Erythroblast (primary cell): ENCODE results near the gene PHF21A.
A peak's percentile ranks its signal among the peaks of the same experiment; 100 is the strongest.

Source experiments
- DNase-seq, 2 experiments: peaks; one replicate each; lab custom pipeline; 2025; lab: John Stamatoyannopoulos, UW
- GATA1 ChIP-seq: IDR thresholded peaks from 2 replicates; pipeline ENCODE4 v1.6.1; 2011; ENCODE audit warnings: low read depth, mild to moderate bottlenecking, control low read depth, low read length, moderate library complexity
- POLR2A ChIP-seq: IDR thresholded peaks from 2 replicates; pipeline ENCODE4 v1.6.1; 2011; ENCODE audit warnings: mild to moderate bottlenecking, low read length

PHF21A gene

DNA sequence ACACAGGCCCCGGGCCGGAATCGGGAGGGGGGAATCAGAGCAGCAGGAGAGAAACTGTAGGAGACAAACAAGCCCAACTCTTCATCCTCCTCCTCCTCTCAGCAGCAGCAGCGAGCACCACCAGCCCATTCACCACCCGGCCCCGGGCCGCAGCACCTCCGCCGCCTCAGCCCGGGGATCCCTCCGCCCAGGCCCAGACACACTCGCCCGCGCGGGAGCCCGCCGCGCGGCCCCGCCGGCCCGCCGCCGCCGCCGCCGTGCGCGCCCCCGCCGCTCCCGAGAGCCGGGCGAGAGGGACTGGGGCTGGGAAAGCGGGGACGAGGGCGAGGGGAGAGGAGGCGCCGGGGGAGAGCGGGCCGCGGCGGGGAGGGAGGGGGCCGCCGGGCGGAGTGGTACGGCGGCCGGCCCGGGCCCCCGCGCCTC is at the start of gene PHF21A:
PHF21A (minus strand) TSS at position 154 of the 423 bp plus-strand sequence. CDS start 37,235 bp downstream, outside the sequence.
- DNase-seq = peak; percentile 97
- TF ChIP-seq GATA1 (no peak), POLR2A (peak; percentile 17)

DNA sequence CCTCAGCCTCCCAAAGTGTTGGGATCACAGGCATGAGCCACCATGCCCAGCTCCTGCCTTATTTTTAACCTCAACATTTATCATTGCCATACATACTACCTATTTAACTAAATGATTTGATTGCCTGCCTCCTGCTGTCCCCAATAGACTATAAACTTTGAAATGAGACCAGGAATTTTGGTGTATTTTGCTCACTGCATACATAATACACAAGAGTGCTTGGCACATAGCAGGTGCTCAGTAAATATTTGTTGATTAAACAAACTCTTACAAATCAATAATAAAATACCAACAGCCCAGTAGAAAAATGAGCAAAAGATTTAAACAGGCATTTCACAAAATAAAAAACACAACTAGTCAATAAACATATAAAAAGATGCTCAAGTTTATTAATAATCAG is 49.5 kb upstream of the PHF21A start:
- no peak for DNase-seq
- TF ChIP-seq GATA1 (no peak), POLR2A (no peak)

DNA sequence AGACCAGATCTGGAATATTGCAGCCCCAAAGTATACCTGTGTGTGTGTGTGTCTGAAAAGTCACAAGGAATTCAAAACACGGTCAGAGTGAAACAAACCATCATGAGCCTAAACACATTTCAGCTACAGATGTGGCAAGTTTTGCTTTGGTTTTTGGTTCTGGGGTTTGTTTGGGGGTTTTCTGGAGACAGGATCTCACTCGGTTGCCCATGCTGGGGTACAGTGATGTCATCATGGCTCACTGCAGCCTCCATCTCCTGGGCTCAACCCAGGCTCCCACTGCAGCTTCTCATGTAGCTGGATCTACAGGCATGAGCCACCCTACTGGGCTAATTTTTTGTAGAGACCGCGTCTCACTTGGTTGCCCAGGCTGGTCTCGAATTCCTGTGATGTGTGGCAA is 41.4 kb upstream of the PHF21A start:
- DNase-seq = no peak
- no peak for TF ChIP-seq GATA1
- no peak for TF ChIP-seq POLR2A

DNA sequence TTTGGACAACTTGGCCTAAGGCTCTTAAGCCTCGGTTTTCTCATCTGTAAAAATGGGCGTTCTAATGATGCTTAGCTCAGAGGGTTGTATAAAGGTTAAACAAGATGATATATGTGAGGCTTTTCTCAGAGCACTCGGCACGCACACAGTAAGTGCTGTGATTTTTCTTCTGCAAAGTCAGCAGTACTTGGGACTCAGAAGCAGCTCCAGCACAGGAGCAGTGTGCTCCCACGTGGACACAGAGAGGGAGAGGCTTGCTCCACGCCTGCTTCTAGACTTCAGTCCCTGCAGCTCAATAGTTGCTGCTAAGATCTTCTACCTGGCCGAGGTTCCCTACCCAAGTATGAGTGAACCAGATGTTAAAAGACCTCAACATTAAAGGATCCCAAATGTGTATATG is 39.9 kb upstream of the PHF21A start:
- TF ChIP-seq GATA1 (no peak), POLR2A (no peak)
- DNase-seq = no peak

DNA sequence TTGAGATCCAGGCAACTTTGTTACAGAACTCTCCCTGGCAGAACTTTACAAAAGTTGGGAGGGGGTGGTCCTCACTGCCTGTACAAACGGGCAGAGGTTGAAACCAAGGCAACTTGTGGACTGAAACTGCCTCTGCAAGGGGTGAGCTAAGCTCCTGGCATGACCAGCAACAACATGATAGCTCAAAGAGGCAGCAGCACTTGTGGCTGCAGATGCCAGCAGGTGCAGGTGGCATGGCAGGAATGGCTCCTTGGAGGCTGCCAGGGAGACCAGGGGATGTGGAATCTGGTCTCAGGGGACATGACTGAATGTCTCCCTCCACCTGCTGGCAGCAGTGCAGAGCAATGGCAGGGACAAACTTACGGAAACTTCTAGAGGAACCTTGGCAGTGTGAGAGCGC is 38.8 kb upstream of the PHF21A start:
- DNase-seq = no peak
- TF ChIP-seq POLR2A = no peak
- TF ChIP-seq GATA1 = no peak

DNA sequence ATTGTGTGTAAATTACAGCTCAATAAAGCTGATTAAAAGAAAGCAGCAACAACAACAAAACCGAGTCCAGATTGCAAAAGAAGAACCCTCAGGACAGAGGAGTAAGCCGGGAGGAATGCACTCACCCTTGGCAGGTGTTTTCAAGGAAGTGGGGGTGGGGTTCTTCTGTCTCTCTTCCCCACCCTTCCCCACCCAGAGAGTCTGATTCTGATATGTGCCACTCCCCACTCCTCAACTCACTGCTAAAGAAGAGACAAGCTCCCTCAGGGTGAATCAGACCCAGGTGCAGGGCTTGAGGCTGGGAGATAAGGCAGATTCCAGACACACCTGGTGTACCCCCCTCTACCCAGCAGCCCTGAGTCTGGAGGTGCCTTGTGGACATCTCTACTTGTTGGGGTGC is 38.4 kb upstream of the PHF21A start:
- no peak for TF ChIP-seq GATA1
- TF ChIP-seq POLR2A = no peak
- no peak for DNase-seq

DNA sequence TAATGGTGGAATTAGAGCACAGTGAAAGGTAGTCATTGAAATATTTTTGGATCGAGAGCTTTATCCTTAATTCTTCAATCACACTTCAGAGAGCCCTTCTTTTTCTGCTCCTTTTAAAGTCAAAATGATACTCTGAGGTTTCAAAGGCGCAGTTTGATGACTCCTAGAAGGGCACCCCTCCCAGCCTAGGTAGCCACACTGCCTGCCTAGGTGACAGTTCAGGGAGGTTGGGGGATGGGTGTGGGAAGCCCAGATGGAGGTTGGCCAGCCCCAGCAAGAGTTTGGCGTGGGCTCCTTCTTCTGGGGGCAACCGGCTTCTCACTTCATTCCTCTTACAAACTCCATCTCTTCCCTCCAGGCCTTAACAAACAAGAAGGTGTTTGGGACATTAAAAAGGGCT is 28.6 kb upstream of the PHF21A start:
- TF ChIP-seq POLR2A (no peak), GATA1 (no peak)
- no peak for DNase-seq

DNA sequence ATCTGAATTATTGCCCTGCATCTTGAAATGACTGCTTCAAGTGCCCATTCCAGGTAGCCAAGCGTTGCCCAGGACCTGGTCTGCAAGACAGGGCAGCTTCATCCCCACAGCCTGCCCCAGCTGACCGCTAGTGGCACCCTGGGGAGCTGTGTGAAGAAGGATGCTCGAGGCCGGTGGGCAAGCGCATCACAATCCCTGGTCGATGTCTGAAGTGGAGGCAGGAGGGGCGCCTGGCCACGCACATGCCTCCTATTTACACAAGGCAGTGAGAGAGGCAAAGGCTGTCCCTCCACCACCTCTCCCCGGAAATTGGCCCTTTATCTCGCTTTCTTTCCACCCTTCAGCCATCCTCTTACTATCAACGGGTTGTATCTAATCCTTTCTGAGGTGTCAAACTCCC is 28.1 kb upstream of the PHF21A start:
- no peak for DNase-seq
- TF ChIP-seq POLR2A (no peak), GATA1 (no peak)

DNA sequence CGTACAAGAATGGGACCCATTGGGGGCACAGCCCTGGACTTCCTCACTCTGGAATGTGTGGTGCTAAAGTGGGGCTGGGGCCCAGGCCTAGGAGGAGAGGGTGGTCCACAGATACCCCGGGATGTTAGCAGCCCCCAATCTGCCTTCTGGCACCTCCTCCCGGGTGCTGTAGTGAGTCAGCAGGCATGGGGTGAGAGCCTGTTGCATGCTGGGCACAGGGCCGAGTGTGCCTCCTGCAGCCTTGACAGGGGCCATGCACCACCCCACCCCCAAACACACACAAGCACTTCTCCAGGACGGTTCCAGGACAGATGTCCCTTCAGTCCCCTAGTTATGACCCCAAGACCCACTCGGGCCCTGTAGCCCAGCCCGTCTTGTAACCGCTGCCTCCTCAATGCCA is 23.5 kb upstream of the PHF21A start:
- DNase-seq = no peak

DNA sequence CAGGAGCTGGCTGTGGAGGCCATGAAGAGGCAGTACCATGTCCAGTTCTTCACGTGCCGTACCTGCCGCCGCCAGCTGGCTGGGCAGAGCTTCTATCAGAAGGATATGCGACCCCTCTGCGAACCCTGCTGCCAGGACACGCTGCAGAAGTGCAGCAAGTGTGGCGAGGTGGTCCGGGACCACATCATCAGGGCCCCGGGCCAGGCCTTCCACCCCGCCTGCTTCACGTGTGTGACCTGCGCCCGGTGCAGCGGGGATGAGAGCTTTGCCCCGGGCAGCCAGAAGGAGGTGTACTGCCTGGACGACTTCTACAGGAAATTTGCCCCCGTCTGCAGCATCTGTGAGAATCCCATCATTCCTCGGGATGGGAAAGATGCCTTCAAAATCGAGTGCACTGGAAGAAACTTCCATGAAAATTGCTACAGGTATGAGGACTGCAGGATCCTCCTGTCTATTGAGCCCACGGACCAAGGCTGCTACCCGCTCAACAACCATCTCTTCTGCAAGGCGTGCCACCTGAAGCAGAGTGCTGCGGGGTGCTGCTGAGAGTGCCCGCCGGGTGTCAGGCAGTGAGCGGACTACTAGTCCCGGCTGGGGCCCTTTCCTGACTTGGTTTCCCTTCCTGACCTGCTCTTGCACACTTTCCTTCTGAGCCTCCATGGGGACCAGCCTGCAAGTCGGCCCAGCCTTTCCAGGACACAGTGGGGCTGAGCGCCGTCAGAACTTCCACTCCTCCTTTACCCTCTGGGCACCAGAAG is 22.0 kb upstream of the PHF21A start:
- TF ChIP-seq GATA1 = no peak
- TF ChIP-seq POLR2A = no peak

More for the DNA sequence above, 23.5 kb upstream of the PHF21A start:
- no peak for TF ChIP-seq POLR2A

DNA sequence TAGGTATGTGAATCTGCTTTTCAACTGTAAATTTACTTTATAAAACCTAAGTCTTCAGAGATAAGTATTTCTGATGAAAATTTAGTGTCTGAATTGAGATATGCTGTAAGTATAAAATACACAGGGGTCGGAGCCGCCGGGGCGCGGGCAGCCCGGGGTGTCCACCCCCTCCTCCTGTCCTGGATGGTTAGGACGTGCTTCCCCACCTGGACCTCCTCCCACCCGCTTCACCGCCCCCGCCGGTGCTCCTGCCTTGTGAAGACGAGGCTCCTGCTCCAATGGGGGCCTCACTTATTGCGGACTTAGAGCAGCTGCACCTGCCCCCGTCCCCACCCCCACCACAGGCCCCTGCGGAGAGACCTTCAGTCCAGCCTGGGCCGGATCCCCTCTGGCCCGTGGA is 21.3 kb upstream of the PHF21A start:
- DNase-seq = no peak
- TF ChIP-seq GATA1 = no peak
- no peak for TF ChIP-seq POLR2A

More for the DNA sequence above, 22.0 kb upstream of the PHF21A start:
- no peak for DNase-seq

DNA sequence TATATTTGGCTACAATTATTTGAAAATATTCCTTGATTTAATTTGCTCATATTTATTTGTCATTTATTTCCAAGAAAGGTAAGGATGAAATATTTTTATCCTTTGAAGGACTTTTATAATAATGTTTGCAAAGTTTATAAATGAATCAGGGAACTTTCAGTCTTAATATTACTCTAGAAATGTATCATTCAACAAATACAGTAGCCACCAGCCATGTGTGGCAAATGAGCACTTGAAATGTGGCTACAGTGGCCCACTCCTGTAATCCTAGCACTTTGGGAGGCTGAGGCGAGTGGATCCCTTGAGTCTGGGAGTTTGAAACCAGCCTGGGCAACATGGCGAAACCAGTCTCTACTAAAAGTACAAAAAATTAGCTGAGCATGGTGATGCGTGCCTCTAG is 20.3 kb upstream of the PHF21A start:
- DNase-seq = no peak
- TF ChIP-seq POLR2A (no peak), GATA1 (no peak)

DNA sequence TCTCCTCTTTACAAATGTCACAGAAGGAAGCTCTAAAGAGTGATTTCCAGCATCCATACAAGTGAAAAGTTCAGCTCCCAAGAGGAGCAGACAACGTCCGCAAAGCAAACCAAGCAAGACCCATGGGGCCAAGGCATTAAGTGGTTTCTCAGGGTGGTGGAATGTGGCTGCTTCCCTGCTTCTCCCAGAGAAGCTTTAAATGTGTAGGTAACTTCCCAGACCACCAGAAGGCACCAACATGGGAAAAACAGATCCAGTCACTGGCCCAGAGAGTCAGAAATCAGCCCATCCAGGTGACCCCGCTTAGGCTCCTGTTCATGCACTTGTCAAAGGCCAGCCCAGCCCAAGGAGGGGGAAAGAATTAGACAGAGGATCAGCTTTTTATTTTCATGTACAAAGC is 13.3 kb upstream of the PHF21A start:
- no peak for TF ChIP-seq GATA1
- TF ChIP-seq POLR2A = no peak
- DNase-seq = no peak

DNA sequence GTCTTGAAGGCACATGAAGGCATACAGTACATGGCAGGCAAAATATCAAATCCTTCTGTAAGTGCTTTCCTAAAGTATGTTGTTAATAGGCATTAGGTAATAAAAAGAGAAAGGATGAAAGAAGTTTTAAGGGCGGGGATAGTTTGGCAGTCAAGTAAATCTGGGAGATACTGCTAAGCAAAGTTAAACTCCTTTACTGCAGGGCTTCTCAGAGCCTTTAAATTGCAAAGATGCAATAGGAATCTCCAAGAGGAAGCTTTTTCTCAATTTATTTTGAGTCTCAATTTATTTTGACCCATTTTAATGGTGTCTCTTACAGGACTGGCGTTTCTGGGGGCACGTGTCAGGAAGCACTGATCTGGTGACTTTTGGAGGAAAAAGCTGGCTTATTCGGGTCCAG is 12.8 kb upstream of the PHF21A start:
- TF ChIP-seq POLR2A = no peak
- no peak for TF ChIP-seq GATA1

DNA sequence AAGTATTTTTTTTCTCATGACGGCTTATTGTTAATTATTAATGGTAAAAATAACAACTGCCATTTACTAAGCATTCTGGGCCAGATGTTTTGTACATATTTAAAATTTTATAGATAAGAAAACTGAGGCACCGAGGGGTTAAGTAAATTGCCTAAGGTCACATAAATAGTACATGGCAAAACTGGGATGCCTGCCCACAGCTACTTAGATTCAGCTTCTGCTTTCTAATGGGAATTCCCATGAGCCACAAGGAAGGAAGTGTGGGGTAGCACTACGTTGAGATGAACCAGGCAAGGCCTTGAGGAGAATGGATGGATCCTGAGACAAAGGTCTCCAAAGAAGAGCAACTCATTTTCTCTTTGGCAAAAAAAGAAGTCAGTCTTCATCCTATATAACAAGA is 11.9 kb upstream of the PHF21A start:
- DNase-seq = no peak
- no peak for TF ChIP-seq POLR2A
- no peak for TF ChIP-seq GATA1

More for the DNA sequence above, 12.8 kb upstream of the PHF21A start:
- no peak for DNase-seq

DNA sequence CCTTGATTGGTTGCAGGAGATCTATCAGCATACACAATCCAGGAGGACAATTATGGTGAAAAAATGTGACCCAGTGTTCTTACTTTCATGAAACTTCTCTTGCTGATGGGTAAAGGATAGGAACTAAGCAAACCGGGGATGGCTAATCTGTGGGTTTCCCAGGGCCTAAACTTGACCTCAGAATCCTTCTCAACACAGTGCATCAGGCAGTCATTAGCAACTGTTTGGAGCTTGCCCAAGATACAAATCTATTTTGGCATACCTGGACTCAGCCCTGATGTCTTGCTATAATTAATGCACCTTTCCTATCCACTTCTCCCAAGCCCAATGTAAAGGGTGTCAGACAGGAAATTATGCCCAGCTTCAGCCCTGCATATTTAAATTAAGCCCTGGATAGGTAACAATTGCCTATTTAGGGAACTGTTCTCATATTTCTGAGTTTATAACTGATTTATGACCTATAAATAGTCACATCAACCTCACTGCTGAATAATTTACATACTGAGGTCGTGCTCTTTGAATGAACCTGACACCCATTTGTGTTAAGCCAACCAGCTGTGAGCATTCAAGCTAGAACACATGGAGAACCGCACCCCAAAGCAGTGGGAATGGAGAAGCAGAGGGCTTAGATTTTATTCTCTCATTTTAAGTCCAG is 9.2 kb upstream of the PHF21A start:
- DNase-seq = no peak
- no peak for TF ChIP-seq POLR2A
- no peak for TF ChIP-seq GATA1
